Keratinocyte (primary cell): ENCODE data around the gene MAGI1. TPM values are rescaled to one million over a fixed set of nuclear protein-coding genes. Genes with fewer than 3 reads are reported as not detected.

Experiments
- DNase-seq: peaks from one replicate; pipeline ENCODE4 v3.0.0-alpha.2; 2011; ENCODE audit warnings: low read depth, missing footprints, low spot score
- FAIRE-seq: peaks from 2 replicates; lab custom pipeline; 2011; peaks lifted over from hg19 to GRCh38; lab: Jason Lieb, UNC
- H2AFZ ChIP-seq: 2 replicates; pipeline ENCODE4 v1.6.0; 2012; ENCODE audit warnings: low read length, control low read depth, inconsistent platforms; ENCODE audit not compliant: control insufficient read depth
- H3K27ac ChIP-seq: 2 replicates; pipeline ENCODE4 v1.5.1; 2011; ENCODE audit warnings: low read length; ENCODE audit not compliant: control insufficient read depth, insufficient read depth
- H3K27me3 ChIP-seq: 3 replicates; pipeline ENCODE4 v1.6.0; 2011; ENCODE audit warnings: low read length; ENCODE audit not compliant: control insufficient read depth, insufficient read depth; ENCODE audit errors: extremely low read depth
- H3K36me3 ChIP-seq, 2 experiments: 2 replicates in 1 of 2; 3 replicates in 1 of 2; pipeline ENCODE4 v1.5.1; 2011; ENCODE audit warnings: low read length in 2 of 2, mild to moderate bottlenecking in 1 of 2; ENCODE audit not compliant: control insufficient read depth in 2 of 2, insufficient read depth in 2 of 2; ENCODE audit errors: extremely low read depth in 1 of 2
- H3K4me1 ChIP-seq: 3 replicates; pipeline ENCODE4 v1.5.1; 2011; ENCODE audit warnings: low read length; ENCODE audit not compliant: control insufficient read depth, insufficient read depth; ENCODE audit errors: extremely low read depth
- H3K4me2 ChIP-seq: 3 replicates; pipeline ENCODE4 v1.6.0; 2011; ENCODE audit warnings: low read depth, low read length; ENCODE audit not compliant: control insufficient read depth, insufficient read depth; ENCODE audit errors: extremely low read depth
- H3K4me3 ChIP-seq, 3 experiments: fragments of 200-600 bp in 1 of 3; sonication (generic) in 1 of 3; 2 replicates in 2 of 3; 3 replicates in 1 of 3; pipeline ENCODE4 v1.5.1; 2011 to 2016; ENCODE audit warnings: low read length in 3 of 3, mild to moderate bottlenecking in 3 of 3, control low read depth in 2 of 3, inconsistent platforms in 1 of 3, low read depth in 1 of 3, mixed read lengths in 1 of 3, mixed run types in 1 of 3, moderate library complexity in 1 of 3; ENCODE audit not compliant: control insufficient read depth in 2 of 3, insufficient read depth in 2 of 3; ENCODE audit errors: extremely low read depth in 1 of 3
- H3K79me2 ChIP-seq: 2 replicates; pipeline ENCODE4 v1.6.0; 2012; ENCODE audit warnings: low read length; ENCODE audit not compliant: control insufficient read depth, insufficient read depth
- H3K9ac ChIP-seq: 3 replicates; pipeline ENCODE4 v1.6.0; 2011; ENCODE audit warnings: low read length; ENCODE audit not compliant: control insufficient read depth, insufficient read depth; ENCODE audit errors: extremely low read depth
- H3K9me1 ChIP-seq: 3 replicates; pipeline ENCODE4 v1.6.0; 2011; ENCODE audit warnings: low read length; ENCODE audit not compliant: control insufficient read depth, insufficient read depth; ENCODE audit errors: extremely low read depth
- H3K9me3 ChIP-seq: 2 replicates; pipeline ENCODE4 v1.5.1; 2012; ENCODE audit warnings: low read depth, low read length; ENCODE audit not compliant: control insufficient read depth
- H4K20me1 ChIP-seq: 3 replicates; pipeline ENCODE4 v1.6.0; 2011; ENCODE audit warnings: low read length; ENCODE audit not compliant: control insufficient read depth, insufficient read depth; ENCODE audit errors: extremely low read depth
- EZH2 ChIP-seq: IDR thresholded peaks from one replicate; pipeline ENCODE4 v1.6.1; 2012; ENCODE audit warnings: inconsistent platforms, mild to moderate bottlenecking, low read length, moderate library complexity
- dilution Hi-C: fragments of 300-500 bp; cut with MboI; formaldehyde crosslinking; loops from one replicate; pipeline ENCODE4 v1.7.0; 2020; ENCODE audit warnings: low sequenced_read_pairs; ENCODE audit not compliant: extremely low pct_ligation_motif_present
- polyA plus RNA-seq, 5 experiments: library from polyadenylated mRNA; depleted of rRNA in 3 of 5; stranded (reverse) in 3 of 5; stranded (forward) in 1 of 5; unstranded in 1 of 5; fragments of >200 nt; gene quantifications; 1 replicate in 1 of 5; 2 replicates in 3 of 5; 3 replicates in 1 of 5; pipeline versions ENCODE4 v1.2.1 to v1.2.3, GENCODE V29; 2011 to 2012; ENCODE audit warnings: missing spikeins in 2 of 5, low read depth in 1 of 5, low replicate concordance in 1 of 5
- TF ChIP-seq, protein P1 (sequence below), 3 experiments: IDR thresholded peaks in 1 of 3; conservative IDR thresholded peaks in 1 of 3; optimal IDR thresholded peaks in 1 of 3; 2 replicates in 2 of 3; 3 replicates in 1 of 3; pipeline versions ENCODE3 to v1.5.1; 2011; ENCODE audit warnings: low read length in 3 of 3, mild to moderate bottlenecking in 3 of 3, moderate library complexity in 2 of 3, control low read depth in 1 of 3, inconsistent platforms in 1 of 3; ENCODE audit not compliant: insufficient read depth in 2 of 3; ENCODE audit errors: extremely low read depth in 1 of 3

The MAGI1 gene
- polyA plus RNA-seq, 1 donor (not counting 4 experiments of a cell fraction or from before 2014, with no cell fraction given), result 10.9 TPM

DNA sequence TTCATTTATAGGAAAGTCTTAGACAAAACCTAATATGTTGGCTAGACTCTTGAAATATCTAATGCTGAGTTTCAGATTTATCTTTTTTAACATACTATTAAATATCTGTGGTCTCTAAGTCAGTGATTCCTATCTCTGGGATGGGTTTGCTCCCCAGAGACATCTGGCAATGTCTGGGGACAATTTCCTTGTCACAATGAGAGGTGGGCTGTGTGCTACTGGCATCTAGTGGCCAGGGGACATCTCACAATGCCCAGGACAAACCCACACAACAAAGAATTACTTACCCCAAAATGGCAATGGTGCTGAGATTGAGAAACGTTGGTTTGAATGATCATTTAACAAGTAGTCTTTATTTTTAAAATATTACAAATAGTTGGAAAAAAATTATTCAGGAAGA is 602.1 kb downstream of the MAGI1 start:
- Histone ChIP-seq H3K4me2 (no peak overlapping the region), H3K4me3 (no peak overlapping the region), H3K27ac (no peak overlapping the region), H4K20me1 (no peaks in the 10 kb centered on the region), H3K79me2 (no peaks in the 10 kb centered on the region), H3K9ac (no peak overlapping the region), H2AFZ (no peak overlapping the region), H3K36me3 (no peaks in the 10 kb centered on the region), H3K9me1 (no peaks in the 10 kb centered on the region), H3K9me3 (no peaks in the 10 kb centered on the region), H3K4me1 (no peaks in the 10 kb centered on the region), H3K27me3 (no peaks in the 10 kb centered on the region)
- DNase-seq (no peak), FAIRE-seq (no peak)
- dilution Hi-C loops, result no loop called here
- TF ChIP-seq EZH2, result no peak
- TF ChIP-seq, protein P1, sequence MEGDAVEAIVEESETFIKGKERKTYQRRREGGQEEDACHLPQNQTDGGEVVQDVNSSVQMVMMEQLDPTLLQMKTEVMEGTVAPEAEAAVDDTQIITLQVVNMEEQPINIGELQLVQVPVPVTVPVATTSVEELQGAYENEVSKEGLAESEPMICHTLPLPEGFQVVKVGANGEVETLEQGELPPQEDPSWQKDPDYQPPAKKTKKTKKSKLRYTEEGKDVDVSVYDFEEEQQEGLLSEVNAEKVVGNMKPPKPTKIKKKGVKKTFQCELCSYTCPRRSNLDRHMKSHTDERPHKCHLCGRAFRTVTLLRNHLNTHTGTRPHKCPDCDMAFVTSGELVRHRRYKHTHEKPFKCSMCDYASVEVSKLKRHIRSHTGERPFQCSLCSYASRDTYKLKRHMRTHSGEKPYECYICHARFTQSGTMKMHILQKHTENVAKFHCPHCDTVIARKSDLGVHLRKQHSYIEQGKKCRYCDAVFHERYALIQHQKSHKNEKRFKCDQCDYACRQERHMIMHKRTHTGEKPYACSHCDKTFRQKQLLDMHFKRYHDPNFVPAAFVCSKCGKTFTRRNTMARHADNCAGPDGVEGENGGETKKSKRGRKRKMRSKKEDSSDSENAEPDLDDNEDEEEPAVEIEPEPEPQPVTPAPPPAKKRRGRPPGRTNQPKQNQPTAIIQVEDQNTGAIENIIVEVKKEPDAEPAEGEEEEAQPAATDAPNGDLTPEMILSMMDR (optimal IDR thresholded peaks at IDR 0.05 in 1 of 3, IDR thresholded peaks at IDR 0.05 in 1 of 3, conservative IDR thresholded peaks at IDR 0.05 in 1 of 3; ENCODE audit: extremely low read depth in 1 of 3, insufficient read depth in 2 of 3, low read length in 3 of 3), result peak in 2 of 3 experiments; percentile 11 to 48

DNA sequence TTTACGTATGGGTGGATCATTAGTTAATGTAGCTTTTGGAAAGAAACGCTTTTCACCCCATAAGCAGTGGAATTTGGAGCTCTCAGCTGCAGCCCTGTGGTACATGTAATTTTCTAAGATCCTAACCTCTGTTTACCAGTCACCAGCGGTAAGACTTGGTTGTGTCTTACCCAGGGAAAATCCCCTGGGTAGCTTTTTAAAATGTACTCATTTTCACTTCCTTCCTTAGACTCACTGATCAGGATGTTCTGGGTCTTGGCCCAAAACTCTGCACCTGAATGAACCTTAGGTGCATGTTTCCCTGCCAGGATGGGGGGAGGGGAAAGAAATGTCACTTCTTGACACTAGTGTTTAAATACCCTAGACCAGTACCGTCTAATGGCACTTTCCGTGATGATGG is 605.2 kb downstream of the MAGI1 start:
- no peaks in the 10 kb centered on the region for H3K9me3 ChIP-seq
- no peaks in the 10 kb centered on the region for H3K36me3 ChIP-seq
- dilution Hi-C loops, result no loop called here

More for the DNA sequence above, 605.2 kb downstream of the MAGI1 start:
- Histone ChIP-seq H3K4me1 (no peaks in the 10 kb centered on the region), H3K4me3 (no peak overlapping the region), H4K20me1 (no peaks in the 10 kb centered on the region), H3K9ac (no peak overlapping the region), H2AFZ (no peak overlapping the region), H3K9me1 (no peaks in the 10 kb centered on the region), H3K27me3 (no peaks in the 10 kb centered on the region), H3K4me2 (no peak overlapping the region), H3K79me2 (no peaks in the 10 kb centered on the region), H3K27ac (no peak overlapping the region)
- FAIRE-seq (no peak), DNase-seq (no peak)
- TF ChIP-seq, protein P1 (optimal IDR thresholded peaks at IDR 0.05 in 1 of 3, IDR thresholded peaks at IDR 0.05 in 1 of 3, conservative IDR thresholded peaks at IDR 0.05 in 1 of 3; ENCODE audit: extremely low read depth in 1 of 3, insufficient read depth in 2 of 3, low read length in 3 of 3), result no peak
- no peak for TF ChIP-seq EZH2
